ENCODE results near the gene LRRC37B.
"Not testable (repeated sequence)": the region's sequence is repeated elsewhere in the genome, so short reads cannot be mapped to it uniquely, and the experiment has no call there.

Gene LRRC37B

DNA sequence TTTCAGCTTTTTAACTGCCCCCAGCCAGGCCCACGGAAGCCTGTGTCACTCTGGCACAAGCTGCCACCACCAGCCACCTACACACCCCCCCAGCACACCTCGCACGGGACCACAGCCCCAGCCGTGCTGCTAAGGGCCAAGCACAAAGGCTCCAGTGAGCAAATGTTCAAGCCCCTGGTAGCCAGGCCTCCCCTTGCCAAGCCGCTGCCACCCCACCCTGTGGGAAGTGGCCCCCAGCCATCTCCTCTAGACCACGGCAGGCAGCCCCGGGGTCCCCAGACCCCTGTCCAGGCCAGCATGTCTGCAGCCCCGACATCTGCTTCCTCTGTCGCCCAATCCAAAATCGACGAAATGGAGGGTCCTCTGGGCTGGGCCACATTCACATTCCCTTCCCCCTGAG lies 35.1 kb downstream of the LRRC37B start:
- DNase-seq, result not testable (repeated sequence)

DNA sequence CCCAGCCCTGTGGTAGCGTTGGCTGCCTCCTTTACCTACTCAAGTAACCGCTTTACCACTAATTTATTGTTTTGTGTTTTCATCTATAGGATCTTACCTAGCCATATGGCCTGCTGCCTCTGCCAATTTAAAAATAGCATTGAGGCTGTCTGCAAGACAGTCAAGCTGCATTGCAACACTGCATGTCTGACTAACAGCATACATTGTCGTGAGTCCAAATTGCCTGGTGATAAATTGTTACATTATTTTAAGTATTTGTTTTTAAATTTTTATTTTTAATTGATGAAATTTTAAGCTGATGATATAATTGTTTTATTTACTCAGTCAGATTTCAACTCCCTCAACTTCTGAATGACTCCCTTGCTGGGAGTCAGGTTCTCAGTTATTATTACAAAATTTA lies 38.4 kb downstream of the LRRC37B start:
- DNase-seq, result not testable (repeated sequence)

DNA sequence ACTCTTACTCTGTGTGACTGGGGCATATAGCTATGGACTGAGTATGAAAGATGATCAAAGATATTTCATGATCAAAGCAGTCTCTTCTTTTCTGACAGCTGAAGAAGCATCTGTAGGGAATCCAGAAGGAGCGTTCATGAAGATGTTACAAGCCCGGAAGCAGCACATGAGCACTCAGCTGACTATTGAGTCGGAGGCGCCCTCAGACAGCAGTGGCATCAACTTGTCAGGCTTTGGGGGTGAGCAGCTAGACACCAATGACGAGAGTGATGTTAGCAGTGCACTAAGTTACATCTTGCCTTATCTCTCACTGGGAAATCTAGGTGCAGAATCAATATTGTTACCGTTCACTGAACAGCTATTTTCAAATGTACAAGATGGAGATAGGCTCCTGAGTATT lies 40.5 kb downstream of the LRRC37B start:
- not testable (repeated sequence) for DNase-seq

DNA sequence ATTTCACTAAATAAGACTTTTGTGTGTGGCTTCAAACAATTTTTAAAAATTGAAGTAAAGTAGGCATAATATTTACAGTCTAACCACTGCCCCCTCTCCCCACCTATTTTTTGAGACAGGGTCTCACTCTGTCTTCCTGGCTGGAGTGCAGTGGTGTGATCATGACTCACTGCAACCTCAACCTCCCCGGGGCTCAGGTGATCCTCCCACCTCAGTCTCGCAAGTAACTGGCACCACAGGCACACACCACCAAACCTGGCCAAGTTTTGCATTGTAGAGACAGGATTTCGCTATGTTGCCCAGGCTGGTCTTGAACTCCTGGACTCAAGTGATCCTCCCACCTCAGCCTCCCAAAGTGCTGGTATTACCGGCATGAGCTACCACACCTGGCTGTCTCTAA lies 47.8 kb downstream of the LRRC37B start:
- not testable (repeated sequence) for DNase-seq

DNA sequence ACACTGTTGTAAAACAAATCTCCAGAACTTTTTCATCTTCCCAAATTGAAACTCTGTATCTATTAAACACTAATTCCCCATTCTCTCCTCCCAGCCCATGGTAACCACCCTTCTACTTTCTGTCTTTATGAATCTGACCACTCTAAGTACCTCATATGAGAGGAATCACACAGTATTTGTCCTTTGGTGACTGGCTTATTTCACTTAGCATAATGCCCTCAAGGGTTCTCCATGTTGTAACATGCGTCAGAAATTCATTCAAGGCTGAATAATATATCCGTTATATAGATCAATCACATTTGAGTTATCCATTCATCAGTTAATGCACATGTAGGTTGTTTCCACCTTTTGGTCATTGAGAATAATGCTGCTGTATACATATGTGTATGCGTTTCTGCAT lies 48.2 kb downstream of the LRRC37B start:
- not testable (repeated sequence) for DNase-seq

DNA sequence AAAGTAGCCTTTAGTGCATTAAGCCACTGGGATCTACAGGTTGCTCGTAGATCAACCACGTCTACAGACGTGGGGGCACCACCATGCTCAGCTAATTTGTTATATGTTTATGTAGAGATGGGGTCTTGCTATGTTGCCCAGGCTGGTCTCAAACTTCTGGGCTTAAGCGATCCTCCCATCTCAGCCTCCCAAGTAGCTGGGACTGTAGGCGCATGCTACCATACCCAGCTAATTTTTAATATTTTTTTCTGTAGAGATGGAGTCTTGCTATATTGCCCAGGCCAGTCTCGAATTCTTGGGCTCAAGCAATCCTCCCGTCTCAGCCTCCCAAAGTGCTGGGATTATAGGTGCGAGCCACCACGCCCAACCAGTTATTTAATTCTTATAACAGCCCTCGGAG lies 49.3 kb downstream of the LRRC37B start:
- DNase-seq, result not testable (repeated sequence)

DNA sequence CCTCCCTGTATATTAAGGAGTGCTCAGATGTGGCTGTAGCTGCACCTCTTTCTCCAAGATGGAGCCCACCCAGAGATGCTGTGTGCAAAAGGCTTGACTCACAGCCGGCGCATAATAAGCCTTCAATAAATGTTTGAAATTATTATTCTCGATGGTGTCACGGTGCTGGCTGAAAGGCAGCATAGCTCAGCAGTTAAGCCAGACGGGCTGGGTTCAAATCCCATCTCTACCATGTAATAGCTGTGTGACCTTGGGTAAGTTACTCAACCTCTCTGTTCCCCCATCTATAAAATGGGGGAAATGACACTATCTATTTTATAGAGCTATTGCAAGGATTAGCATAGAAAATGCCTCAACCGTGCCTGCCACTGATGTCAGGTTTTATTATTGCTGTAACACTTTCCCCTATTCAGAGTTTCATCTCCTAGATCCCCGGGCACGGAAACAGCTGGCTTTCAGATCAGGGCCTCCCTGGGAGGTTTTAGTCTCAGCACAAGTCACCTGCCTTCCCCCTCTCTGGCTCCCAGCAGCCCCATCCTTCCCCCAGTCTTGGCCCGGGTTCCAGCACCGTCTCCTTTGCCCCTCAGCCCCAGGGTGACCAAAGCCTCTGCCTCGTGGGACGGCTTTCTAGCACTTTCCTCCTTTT lies 50.4 kb downstream of the LRRC37B start:
- not testable (repeated sequence) for DNase-seq

DNA sequence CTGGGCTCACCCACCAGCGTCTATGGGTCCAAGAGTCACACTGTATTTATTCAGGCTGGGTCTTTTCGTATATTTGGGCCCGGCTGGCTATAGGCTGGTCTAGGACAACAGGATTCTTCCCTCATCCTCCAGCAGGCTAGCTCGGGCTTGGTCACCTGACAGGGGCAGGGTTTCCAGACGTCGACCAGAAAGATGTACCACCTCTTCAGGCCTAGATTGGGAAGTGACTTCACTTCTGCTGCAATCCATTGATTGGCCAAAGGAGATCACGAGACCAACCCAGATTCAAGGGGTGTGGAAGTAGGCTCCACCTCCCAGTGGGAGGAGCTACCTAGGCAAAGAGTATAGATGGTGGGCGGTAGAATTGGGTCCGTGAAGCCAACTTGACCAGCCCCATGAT lies 53.5 kb downstream of the LRRC37B start:
- DNase-seq, result not testable (repeated sequence)

DNA sequence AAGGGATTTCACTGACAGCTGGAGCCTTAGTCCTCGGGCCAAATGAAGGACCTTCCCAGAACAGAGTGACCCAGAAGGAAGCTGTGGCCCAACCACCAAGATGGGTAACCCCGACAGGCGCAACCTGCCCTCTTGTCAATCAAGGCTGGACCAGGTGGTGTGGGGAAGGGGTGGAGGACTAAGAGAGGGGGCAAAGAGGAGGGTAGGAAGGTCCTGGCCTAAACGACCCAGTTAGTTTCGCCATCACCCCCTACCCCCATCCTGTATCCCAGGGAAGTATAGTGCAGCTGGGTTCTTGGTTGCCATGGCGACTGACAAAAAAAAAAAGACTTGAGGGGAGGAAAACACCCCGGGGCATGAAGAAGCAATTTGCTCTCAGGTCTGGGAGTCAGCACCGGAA lies 54.7 kb downstream of the LRRC37B start:
- DNase-seq, result not testable (repeated sequence)

DNA sequence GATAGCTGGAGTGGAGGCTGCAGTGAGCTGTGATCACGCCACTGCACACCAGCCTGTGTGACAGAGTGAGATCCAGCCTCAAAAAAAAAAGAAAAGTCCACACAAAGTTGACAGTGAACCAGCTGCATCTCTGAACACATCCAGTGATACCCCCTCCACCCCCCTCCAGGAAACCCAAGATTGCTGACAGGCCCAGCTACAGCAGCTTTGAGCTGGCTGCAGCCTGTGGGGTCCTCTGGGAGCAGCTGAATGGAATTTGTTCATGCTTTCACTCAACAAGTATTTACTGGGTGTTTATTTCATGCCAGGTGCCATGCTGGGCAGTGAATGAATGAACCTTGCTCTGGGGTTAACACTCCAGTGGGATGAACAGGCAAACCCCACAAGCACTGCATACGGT lies 56.9 kb downstream of the LRRC37B start:
- DNase-seq, result not testable (repeated sequence)

DNA sequence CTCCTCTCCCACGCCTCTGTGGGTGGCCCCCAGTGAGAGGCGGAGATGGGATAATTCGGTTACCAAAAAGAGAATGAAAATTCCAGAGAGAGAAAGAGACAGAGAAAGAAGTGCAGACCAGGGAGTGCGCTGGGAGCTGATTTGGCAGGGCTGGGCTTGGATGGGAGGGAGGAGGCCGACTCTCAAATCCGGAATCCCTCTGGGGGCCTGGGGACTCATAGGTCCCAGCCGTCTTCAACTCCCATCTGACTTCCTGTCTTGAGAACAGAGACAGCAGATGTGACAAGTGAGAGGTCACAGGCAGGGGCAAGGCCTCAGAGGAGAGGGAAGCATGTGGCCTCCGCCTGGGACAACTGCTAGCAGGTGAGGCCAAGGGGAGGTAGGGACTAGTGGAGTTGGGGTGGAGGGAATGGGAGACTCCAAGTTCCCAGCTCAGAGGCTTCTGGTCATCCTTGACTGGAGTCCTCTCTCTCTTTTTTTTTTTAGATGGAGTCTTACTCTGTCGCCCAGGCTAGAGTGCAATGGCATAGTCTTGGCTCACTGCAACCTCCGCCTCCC lies 59.0 kb downstream of the LRRC37B start:
- not testable (repeated sequence) for DNase-seq

DNA sequence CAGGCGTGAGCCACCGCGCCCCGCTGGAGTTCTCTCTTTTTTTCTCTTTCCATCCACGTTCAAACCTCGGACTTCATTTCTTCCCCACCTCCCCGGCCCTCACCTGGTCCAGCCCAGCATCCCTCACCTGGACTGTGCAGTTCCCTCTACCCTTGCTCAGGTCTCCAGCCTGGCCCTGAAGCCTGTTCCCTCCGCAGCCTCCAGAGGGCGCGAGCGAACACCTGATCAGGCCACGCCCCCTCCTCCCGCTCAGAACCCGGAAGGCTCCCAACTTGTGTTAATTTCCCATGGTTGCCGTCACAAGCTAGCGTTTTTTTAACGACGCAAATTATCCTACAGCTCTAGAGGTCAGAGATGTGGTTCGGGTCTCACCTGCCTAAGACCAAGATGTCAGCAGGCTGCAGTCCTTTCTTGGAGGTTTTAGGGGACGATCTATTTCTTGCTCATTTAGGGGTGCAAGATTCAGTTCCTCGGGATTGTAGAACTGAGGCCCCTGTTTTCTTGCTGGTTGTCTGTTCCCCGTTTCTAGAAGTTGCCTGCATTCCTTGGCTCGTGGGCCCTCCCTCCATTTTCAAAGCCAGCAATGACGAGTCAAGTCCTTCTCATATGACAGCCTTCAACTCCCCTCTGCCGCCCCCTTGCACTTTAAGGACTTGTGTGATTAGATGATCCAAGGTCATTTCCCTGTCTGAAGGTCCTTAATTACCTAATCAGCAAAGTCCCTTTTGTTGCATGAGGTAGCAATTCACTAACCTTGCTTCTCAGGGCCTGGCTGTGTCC lies 59.9 kb downstream of the LRRC37B start:
- peak; percentile 60 for DNase-seq

DNA sequence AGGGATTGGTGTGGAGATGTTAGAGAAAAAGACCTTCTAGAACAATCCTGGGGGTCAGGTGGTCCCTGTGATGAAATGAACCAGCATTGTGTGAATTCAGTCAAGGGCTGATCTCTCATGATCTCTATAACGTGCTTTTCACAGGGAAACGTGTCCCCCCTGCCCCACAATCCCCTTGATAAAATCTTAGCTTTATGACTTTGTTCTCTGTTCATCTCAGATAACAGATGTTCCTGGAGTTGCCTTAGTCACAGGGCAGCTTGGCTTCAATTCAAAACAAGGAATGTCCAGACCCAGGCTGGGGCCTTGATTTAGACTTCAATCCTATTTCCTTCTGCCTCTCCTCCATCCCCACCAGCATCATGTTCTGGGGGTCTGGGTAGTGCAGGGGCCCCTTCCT lies 61.9 kb downstream of the LRRC37B start:
- not testable (repeated sequence) for DNase-seq

DNA sequence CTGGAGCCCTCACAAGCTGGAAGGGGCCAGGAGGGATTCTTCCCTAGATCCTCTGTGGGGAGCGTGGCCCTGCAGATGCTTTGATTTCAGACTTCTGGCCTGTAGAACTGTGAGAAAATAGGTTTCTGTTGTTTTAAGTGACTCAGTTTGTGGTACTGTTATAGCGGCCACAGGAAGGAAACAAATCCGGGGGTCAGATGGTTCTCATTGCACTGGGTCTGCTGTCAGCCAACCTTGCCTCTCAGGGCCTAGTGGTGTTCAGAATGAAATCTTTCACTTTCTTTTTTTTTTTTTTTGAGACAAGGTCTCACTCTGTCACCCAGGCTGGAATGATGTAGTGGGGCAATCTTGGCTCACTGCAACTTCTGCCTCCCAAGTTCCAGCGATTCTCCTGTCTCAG lies 64.8 kb downstream of the LRRC37B start:
- peak; percentile 34 for DNase-seq

DNA sequence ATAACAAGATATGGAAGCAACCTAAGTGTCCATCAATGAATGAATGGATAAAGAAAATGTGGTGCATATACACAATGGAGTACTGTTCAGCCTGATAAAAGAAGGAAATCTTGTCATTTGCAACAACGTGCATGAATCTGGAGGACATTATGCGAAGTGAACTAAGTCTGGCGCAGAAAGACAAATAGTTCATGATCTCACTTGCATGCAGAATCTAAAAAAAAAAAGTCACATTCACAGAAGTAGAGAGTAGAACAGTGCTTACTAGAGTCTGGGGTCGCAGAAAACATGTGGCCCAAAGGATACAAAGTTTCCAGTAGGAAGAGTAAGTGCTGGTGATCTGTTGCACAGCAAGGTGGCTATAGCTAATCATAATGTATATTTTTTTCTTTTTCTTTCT lies 65.9 kb downstream of the LRRC37B start:
- DNase-seq, result not testable (repeated sequence)

DNA sequence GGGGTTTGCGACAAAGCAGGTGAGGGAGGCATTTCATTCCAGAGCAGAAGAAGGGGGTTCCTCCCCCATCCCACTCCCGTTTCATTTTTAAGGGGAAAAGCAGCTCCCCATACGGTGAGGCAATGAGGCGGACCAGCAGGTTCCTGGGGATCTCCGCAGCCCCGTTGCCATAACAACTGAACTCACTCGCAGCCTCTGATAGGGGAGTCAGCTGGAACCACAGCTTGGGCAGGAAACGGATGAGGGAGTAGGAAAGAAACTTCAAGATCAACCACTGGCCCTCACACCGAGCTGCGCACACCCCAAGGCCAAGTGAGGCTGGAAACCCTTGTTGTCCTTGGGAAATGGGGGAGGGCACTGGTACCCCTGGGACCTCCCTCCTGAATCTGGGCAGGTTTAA lies 72.6 kb downstream of the LRRC37B start:
- peak; percentile 86 for DNase-seq

DNA sequence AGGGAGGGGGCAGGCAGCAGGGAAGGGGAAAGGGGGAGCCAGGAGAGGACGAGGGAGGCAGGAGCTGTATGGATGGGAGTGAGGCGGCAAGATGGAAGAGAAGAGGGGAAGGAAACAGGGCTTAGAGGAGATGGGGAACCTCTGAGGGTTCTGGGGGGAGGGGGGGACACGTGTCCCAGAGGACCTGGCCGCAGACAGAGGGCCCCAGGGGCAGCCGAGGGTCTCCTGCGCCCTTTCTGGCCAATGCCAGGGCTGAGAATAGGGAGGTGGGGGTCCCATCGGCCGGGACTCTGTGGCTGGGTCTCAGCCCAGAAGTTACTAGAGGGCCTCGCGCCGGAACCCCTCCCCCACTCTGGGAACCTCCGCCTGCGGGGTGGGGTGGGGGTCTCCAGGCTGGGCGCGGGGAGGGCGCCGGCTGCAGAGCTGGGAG lies 76.4 kb downstream of the LRRC37B start:
- DNase-seq, result not testable (repeated sequence)

DNA sequence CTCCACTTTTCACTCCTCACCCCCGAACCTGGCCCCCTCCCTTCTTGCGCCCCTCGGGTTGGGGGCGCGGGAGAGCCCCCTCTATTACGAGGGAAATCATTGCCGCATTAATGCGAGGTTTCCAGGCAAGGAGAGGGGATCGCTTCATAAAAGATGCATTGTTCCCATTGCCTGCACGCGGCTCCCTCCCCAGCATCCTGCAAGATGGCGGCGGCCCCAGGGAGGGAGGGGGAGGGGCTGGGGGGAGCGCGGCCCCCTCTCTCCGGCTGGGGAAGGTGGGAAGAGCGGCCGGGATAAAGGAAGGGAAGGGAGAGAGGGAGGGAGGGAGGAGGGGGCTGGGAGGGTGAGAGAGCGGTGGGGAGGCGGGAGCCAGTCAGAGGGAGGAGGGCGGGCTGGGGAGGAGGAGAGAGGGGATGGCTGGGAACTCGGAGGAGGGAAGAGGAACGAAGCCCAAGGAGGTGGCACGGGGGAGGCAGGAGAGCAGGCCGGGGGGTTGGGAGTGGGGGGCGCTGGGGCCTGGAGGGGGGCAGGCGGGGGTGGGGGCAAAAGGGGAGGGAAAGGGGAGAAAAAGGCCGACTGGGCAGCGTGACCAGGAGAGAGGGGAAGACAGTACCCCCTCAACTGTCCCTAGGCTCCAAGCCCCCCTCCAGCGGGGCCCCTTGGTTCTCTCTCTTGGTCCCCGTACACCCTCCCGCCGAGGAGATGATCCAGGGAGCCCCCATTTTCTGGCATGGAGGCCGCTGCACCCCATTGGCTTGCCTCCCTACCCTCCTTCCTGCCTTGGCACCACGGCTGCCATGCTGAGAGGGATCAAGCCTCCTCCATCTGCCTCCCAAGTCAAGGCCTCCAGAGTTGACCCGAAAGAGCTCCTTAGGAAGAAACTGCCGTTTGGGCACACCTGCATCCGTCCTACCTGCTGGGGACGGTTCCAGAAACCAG lies 77.1 kb downstream of the LRRC37B start:
- not testable (repeated sequence) for DNase-seq

DNA sequence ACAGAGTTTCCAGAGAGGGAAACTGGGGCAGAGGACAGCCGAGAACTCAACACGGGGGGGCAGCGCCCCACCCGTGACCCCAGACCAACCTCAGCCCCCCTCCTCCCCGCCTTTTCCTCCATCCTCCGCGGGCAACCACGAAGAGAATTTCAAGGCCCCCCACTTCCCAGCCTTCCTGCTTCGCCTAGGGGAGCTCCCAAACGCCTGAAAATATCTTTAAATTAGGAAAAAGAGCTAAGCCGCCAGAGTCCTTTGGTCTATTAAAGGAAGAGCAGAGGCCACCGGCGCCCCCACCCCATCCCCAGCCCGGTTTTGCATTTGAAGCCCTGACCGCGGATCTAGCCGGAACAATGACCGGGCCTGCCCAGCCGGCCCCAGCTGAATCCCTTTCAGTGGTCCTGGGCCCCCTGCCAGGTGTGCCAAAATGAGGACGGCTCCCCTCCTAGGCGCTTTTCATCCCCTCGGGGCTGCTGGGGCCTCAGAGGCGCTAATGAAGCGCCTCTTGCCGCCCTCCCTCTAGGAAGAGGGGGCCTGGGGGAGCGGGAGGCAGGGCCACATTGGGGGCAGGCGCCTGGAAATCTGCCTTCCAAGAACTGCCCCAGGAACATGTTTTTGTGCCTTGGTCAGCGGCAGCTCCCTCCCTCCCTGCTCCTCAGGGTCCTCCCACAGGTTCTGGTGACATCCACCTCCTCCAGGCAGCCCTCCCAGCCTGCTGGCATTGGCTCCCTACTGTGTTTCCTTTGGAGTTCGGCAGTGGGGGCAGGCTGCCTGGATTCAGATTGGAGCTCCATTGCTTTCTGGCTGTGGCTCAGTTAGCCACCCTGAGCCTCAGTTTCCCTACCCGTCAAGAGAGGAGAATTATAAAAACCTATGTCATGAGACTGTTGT lies 78.0 kb downstream of the LRRC37B start:
- not testable (repeated sequence) for DNase-seq

DNA sequence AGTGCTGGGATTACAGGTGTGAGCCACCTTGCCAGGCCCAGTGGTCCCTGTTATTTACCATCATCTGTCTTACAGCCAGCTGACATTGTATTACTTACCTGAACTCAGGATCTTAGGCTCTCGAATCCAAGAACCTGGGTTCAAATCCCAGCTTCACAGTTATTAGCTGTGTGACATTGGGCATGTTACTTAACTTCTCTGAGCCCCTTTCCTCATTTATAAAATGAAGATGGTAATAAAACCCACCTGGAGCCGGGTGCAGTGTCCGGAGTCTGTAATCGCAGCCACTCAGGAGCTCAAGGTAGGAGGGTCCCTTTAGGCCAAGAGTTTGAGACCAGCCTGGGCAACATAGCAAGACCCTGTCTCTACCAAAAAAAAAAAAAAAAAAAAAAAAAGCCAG lies 79.7 kb downstream of the LRRC37B start:
- not testable (repeated sequence) for DNase-seq

DNA sequence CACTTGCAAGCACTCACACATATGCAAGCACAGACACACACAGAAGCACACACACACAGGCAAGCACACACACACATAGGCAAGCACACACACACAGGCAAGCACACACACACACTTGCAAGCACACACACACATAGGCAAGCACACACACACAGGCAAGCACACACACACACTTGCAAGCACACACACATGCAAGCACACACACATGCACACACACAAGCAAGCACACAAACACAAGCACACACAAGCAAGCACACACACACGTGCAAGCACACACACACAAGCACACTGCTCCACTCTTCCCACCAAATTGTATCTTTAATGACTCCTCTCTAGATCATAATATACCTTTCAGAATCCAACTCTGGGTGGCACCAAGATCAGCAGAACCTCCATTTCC lies 84.9 kb downstream of the LRRC37B start:
- DNase-seq, result not testable (repeated sequence)

DNA sequence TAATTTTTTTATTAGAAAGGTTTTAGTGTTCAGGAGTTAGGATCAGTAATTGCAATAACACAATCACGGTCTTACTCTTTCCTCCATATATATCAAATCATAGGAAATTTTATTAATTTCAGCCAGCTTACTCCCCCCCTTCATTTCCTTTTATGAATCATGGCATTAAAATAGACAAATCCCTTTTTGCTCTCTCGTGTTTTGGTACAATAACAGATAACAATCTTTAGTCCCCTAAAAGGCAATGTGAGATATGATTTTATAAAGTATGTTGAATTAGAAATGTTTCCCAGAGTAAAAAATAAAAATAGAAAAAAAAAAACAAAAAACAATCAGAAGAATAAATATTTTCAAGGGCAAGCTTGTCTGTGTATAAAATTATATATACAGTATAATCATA lies 92.5 kb downstream of the LRRC37B start:
- no peak for DNase-seq

Data from CD4-positive, alpha-beta T cell treated with Interleukin-15 for 1 hour (primary cell).